ENCODE data around the gene DEPDC7.
"Not testable (repeated sequence)": the region's sequence is repeated elsewhere in the genome, so short reads cannot be mapped to it uniquely, and the experiment has no call there.

DEPDC7 gene

DNA sequence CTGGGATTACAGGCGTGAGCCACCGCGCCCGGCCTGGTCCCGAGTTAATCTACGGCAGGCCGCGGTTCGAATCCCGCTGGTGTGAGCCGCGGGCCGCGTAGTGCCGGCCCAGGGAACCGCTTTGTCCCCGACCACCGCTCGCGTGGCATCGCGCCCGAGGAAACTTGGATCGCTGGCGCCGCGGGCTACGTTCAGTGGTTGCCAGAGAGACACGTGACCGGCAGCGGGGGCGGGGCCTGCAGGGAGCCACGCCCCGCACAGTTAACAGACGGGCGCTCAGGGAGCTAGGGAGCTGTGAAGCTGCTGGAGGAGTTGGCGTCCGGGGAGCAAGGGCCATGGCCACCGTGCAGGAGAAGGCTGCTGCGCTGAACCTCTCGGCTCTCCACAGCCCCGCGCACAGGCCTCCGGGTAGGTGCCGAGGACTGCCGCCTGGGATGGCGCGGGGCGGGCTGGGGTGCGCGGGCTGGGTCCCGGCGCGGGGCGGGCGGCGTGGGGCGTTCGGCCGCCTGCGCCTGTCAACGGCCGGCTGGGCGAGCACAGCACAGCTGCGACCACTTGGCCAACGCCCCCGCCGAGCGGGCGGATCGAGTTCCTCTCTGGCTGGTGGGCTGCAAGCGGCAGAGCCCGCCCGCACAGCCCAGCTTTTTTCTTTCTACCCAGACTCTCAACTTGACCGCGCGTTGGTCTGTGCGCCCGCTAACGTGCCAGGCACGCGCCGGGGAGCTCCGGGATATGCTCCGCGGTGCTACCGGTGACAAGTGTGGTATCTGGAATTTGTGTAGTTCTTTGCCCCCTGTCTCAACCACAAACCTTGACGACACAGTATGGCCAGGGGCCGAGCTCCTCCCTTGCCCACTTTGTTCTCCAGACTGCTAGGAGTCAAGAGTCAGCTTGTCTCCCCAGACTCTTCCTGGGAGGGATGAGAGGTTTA, at the start of gene DEPDC7:
Gene DEPDC7, plus strand, starts transcription at position 258 of the 931 bp plus-strand sequence. Its CDS starts 78 bp downstream, at position 336.
- Histone ChIP-seq H3K36me3 (peaks cover 0 to 4% (median 0%) of the 10 kb centered on the region in 11 experiments; a peak in 1 of 22 replicates), H3K27me3 (peaks cover 8 to 18% (median 12%) of the 10 kb centered on the region in 11 experiments; a peak in 21 of 22 replicates), H3K4me2 (no peak within 1 kb of the TSS; a peak in 1 of 22 replicates), H3K4me1 (peaks cover 16 to 26% (median 20%) of the 10 kb centered on the region in 10 experiments), H3K9ac (no peak within 1 kb of the TSS), H3K4me3 (no peak within 1 kb of the TSS; a peak in 1 of 20 replicates), H3K27ac (no peak within 1 kb of the TSS), H3K9me3 (replicated peaks in 1 of 11) (peaks cover 10 to 17% (median 14%) of the 10 kb centered on the region in 11 experiments; a peak in 20 of 22 replicates), H4K20me1 (no peaks in the 10 kb centered on the region)
- TF ChIP-seq Cebpa-rat (IDR thresholded peaks at IDR 0.05) = no peak

DNA sequence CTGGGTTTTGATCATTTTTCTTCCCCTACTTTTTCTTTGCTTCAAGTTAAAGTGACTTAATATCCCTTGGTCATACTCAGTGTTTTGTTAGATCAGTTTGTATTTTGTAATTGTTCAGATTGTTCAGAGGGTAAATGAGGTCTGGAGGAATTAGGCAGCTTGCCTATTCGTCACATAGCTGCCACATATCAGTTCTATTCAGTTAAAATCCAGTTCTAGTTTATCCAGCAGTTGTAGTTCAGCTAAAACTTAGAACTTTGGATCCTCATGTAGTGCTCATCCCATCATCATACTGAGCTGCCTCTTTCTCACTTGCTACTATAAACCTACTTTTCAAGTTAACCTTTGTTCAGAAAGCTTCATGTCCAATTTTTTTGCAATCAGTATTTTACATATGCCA, 47.1 kb upstream of the DEPDC7 start:
- Histone ChIP-seq H3K4me3 (no peak overlapping the region), H3K4me1 (no peaks in the 10 kb centered on the region), H3K9me3 (replicated peaks in 1 of 11) (no peaks in the 10 kb centered on the region), H4K20me1 (no peaks in the 10 kb centered on the region), H3K36me3 (peaks cover 72 to 98% (median 83%) of the 10 kb centered on the region in 11 experiments), H3K27ac (no peak overlapping the region), H3K9ac (no peak overlapping the region), H3K27me3 (no peaks in the 10 kb centered on the region), H3K4me2 (no peak overlapping the region)
- no peak for TF ChIP-seq Cebpa-rat (IDR thresholded peaks at IDR 0.05)

DNA sequence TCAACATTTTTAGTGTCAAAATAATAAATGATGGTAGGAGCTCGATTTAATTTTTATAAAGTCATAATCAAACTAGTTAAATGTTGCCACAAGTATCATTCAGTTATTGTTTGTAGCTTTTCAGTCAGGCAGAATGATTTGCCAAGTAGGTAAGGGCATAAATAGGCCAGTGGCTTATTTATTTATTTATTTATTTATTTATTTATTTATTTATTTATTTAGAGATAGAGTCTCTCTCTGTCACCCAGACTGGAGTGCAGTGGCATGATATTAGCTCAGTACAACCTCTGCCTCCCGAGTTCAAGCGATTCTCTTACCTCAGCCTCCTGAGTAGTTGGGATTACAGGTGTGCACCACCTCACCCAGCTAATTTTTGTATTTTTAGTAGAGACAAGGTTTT, 43.4 kb upstream of the DEPDC7 start:
- H3K27me3 ChIP-seq; H3K4me2 ChIP-seq; H3K4me1 ChIP-seq; H3K9me3 ChIP-seq (replicated peaks in 1 of 11); H4K20me1 ChIP-seq; H3K4me3 ChIP-seq; H3K9ac ChIP-seq; H3K27ac ChIP-seq: not testable (repeated sequence)
- peaks cover 73 to 98% (median 85%) of the 10 kb centered on the region in 11 experiments for H3K36me3 ChIP-seq

- no peaks in the 10 kb centered on the region for H3K9me3 ChIP-seq (replicated peaks in 1 of 11)
- no peaks in the 10 kb centered on the region for H3K27me3 ChIP-seq
- no peak overlapping the region for H3K4me2 ChIP-seq
- H3K9ac ChIP-seq = no peak overlapping the region
- H3K27ac ChIP-seq = no peak overlapping the region
- no peaks in the 10 kb centered on the region for H4K20me1 ChIP-seq
- no peak for TF ChIP-seq Cebpa-rat (IDR thresholded peaks at IDR 0.05)
- H3K4me1 ChIP-seq = no peaks in the 10 kb centered on the region
- peaks cover 73 to 98% (median 89%) of the 10 kb centered on the region in 11 experiments for H3K36me3 ChIP-seq
- no peak overlapping the region for H3K4me3 ChIP-seq
Observed at GRCh38 chr11:32972781-32973180, 42.9 kb upstream of the DEPDC7 start.

DNA sequence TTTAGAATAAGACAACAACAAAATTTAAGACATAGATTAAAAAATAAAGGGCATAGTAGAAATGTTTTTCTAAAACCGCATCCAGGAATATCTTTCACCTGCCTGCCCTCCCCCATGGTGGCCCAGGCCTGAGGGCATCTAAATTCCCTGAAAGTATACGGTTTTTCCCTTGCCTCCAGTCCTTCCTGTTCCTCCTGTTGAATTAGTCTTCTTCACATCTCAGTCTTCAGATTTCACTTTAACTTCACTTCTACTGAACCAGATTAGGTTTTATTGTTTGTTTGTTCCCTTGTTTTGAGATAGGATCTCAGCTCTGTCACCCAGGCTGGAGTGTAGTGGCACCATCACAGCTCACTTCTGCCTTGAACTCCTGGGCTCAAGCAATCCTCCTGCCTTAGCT, 33.1 kb upstream of the DEPDC7 start:
- no peak overlapping the region for H3K9ac ChIP-seq
- H3K36me3 ChIP-seq = peaks cover 14 to 35% (median 26%) of the 10 kb centered on the region in 11 experiments; a peak in 20 of 22 replicates
- H3K4me1 ChIP-seq = no peaks in the 10 kb centered on the region
- no peak overlapping the region for H3K4me3 ChIP-seq
- no peak overlapping the region for H3K4me2 ChIP-seq
- no peaks in the 10 kb centered on the region for H4K20me1 ChIP-seq
- no peak for TF ChIP-seq Cebpa-rat (IDR thresholded peaks at IDR 0.05)
- no peaks in the 10 kb centered on the region for H3K27me3 ChIP-seq
- H3K27ac ChIP-seq = no peak overlapping the region
- peaks cover 0 to under 1% (median 0%) of the 10 kb centered on the region in 11 experiments; a peak in 2 of 22 replicates for H3K9me3 ChIP-seq (replicated peaks in 1 of 11)

DNA sequence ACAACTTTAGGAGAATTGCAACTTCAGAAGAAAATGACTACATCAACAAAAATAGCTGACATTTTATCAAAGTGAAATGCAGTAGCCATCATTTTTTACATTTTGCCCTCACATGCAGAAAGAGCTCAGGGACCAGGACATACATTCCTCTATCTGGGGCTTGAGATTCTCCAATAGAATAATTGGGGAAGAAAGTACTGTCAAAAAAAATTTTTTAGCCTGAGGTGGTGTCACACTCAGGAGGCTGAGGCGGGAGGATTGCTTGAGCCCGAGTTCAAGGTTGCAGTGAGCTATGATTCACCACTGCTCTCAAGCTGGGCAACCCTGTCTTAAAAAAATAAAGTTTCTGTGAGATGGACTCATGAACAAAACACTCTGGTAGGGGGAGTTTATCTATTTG, 32.2 kb upstream of the DEPDC7 start:
- no peak overlapping the region for H3K9ac ChIP-seq
- H3K9me3 ChIP-seq (replicated peaks in 1 of 11) = peaks cover 0 to 9% (median 0%) of the 10 kb centered on the region in 11 experiments; a peak in 6 of 22 replicates
- H3K27me3 ChIP-seq = no peaks in the 10 kb centered on the region
- H4K20me1 ChIP-seq = no peaks in the 10 kb centered on the region
- no peaks in the 10 kb centered on the region for H3K4me1 ChIP-seq
- no peak overlapping the region for H3K4me3 ChIP-seq
- no peak overlapping the region for H3K4me2 ChIP-seq
- H3K27ac ChIP-seq = no peak overlapping the region
- TF ChIP-seq Cebpa-rat (IDR thresholded peaks at IDR 0.05) = no peak
- peaks cover 5 to 26% (median 17%) of the 10 kb centered on the region in 11 experiments; a peak in 19 of 22 replicates for H3K36me3 ChIP-seq

GRCh38 chr11:32985600-32985999, 30.1 kb upstream of the DEPDC7 start:
- Histone ChIP-seq H4K20me1 (no peaks in the 10 kb centered on the region), H3K27ac (no peak overlapping the region), H3K9me3 (replicated peaks in 1 of 11) (peaks cover 0 to 12% (median 0%) of the 10 kb centered on the region in 11 experiments; a peak in 7 of 22 replicates), H3K4me3 (no peak overlapping the region), H3K9ac (no peak overlapping the region), H3K4me2 (no peak overlapping the region), H3K4me1 (no peaks in the 10 kb centered on the region), H3K36me3 (peaks cover 0 to 13% (median 4%) of the 10 kb centered on the region in 11 experiments; a peak in 6 of 22 replicates), H3K27me3 (no peaks in the 10 kb centered on the region)
- no peak for TF ChIP-seq Cebpa-rat (IDR thresholded peaks at IDR 0.05)

DNA sequence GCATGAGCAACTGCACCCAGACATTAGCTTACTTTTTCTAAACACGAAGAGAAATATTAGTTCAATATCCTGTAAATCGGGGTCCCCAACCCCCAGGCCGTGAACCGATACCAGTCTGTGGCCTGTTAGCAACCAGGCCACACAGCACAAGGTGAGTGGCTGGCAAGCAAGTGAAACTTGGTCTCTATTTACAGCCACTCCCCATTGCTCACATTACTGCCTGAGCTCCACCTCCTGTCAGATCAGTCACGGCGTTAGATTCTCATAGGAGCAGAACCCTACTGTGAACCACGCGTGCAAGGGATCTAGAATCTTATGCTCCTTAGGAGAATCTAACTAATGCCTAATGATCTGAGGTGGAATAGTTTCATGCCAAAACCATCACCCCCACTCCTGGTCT, 27.8 kb upstream of the DEPDC7 start:
- Histone ChIP-seq H3K36me3 (peaks cover 0 to 8% (median 0%) of the 10 kb centered on the region in 11 experiments; a peak in 1 of 22 replicates), H3K27ac (no peak overlapping the region), H3K9ac (no peak overlapping the region), H4K20me1 (no peaks in the 10 kb centered on the region), H3K4me1 (no peaks in the 10 kb centered on the region), H3K4me3 (no peak overlapping the region), H3K27me3 (no peaks in the 10 kb centered on the region), H3K4me2 (no peak overlapping the region), H3K9me3 (replicated peaks in 1 of 11) (peaks cover 17 to 35% (median 22%) of the 10 kb centered on the region in 11 experiments)
- no peak for TF ChIP-seq Cebpa-rat (IDR thresholded peaks at IDR 0.05)

GRCh38 chr11:32990481-32990880, 25.2 kb upstream of the DEPDC7 start:
- no peak for TF ChIP-seq Cebpa-rat (IDR thresholded peaks at IDR 0.05)
- H3K27me3 ChIP-seq = no peaks in the 10 kb centered on the region

More at GRCh38 chr11:32990481-32990880, 25.2 kb upstream of the DEPDC7 start:
- Histone ChIP-seq H3K4me1 (no peaks in the 10 kb centered on the region), H4K20me1 (no peaks in the 10 kb centered on the region), H3K4me3 (no peak overlapping the region), H3K9ac (no peak overlapping the region), H3K36me3 (no peaks in the 10 kb centered on the region), H3K9me3 (replicated peaks in 1 of 11) (peaks cover 17 to 42% (median 29%) of the 10 kb centered on the region in 11 experiments), H3K27ac (no peak overlapping the region), H3K4me2 (no peak overlapping the region)

All from BLaER1 treated with 17β-estradiol and CSF1 and Interleukin-3, amounts not matched to agents 10 nM and 100 nM (cell line).